Right lobe of liver (tissue), 6 donors: Measurements from ENCODE around the gene SLC4A5. TPM values are rescaled to one million over a fixed set of nuclear protein-coding genes. Genes with fewer than 3 reads are reported as not detected.

ENCODE experiments used
- ATAC-seq, 4 donors: fragments of 200-7000 bp; cut with Tn5 transposase; one replicate each; pipeline ENCODE4 v1.9.1; 2020; ENCODE audit warnings: mild to moderate bottlenecking in 4 of 4, moderate library complexity in 4 of 4
- DNase-seq, 3 donors: peaks; one replicate each; pipeline ENCODE4 v3.0.0-alpha.2; 2020
- H3K27ac ChIP-seq, 3 donors: fragments of 200-600 bp; one replicate each; pipeline ENCODE4 v1.8.0; 2022
- H3K27me3 ChIP-seq, 2 donors: fragments of 200-600 bp; one replicate each; pipeline ENCODE4 v1.8.0; 2022
- H3K36me3 ChIP-seq, 4 donors: fragments of 200-600 bp; sonication (generic) in 1 of 4; one replicate each; pipeline versions ENCODE4 v1.5.1 to v1.8.0; 2017 to 2022; ENCODE audit warnings: control low read depth in 1 of 4
- H3K4me1 ChIP-seq, 4 donors: fragments of 200-600 bp; sonication (generic) in 1 of 4; one replicate each; pipeline versions ENCODE4 v1.5.1 to v1.8.0; 2017 to 2022; ENCODE audit warnings: control low read depth in 1 of 4
- H3K4me3 ChIP-seq, 3 donors: fragments of 200-600 bp; one replicate each; pipeline ENCODE4 v1.8.0; 2022
- H3K9me3 ChIP-seq, 4 donors: fragments of 200-600 bp; sonication (generic) in 1 of 4; one replicate each; pipeline versions ENCODE4 v1.5.1 to v1.8.0; 2017 to 2022; ENCODE audit warnings: control low read depth in 1 of 4
- POLR2A ChIP-seq: fragments of 450-650 bp; IDR thresholded peaks from one replicate; pipeline ENCODE4 v1.6.1; 2017; ENCODE audit warnings: antibody characterized with exemption, mild to moderate bottlenecking
- whole genome bisulfite sequencing: methylation state at CpG from one replicate; pipeline ENCODE4 v1.1.6; 2018; ENCODE audit warnings: low coverage, low lambda C conversion rate; ENCODE audit not compliant: insufficient coverage; ENCODE audit errors: missing lambda C conversion rate; 5-methylcytosine and 5-hydroxymethylcytosine counted together
- intact Hi-C, 2 donors: fragments of 100-400 bp; cut with DNase I; formaldehyde crosslinking; loops; one replicate each; pipeline versions ENCODE4 v1.11.2 to v1.14.1; 2022
- total RNA-seq, 6 experiments: library from RNA; depleted of rRNA in 2 of 6; stranded (reverse); fragments of >200 nt in 2 of 6; fragmentation: NEBNext Ultra II Directional in 3 of 6; extraction: Animal tissue kit (Norgen Biotek cat#: 25700) in 3 of 6; gene quantifications; one replicate each; pipeline versions ENCODE4 v1.1.0 to v1.2.4, GENCODE V29; 2016 to 2023
- TF ChIP-seq, protein P1 (sequence below), 4 donors: fragments of 200-600 bp in 3 of 4; fragments of 450-650 bp in 1 of 4; IDR thresholded peaks; one replicate each; pipeline versions ENCODE4 v1.5.1 to v1.8.0; 2016 to 2022; ENCODE audit warnings: antibody characterized with exemption in 4 of 4, mild to moderate bottlenecking in 2 of 4
- donor health status: DM: no; HTN: yes; CAD: no.
- donor health status: DM: no; HTN: no; CAD: no.
- donor health status: DM: no; HTN: no; CAD: no.
- donor health status: DM: no; HTN: yes; CAD: no.
- donor health status: DM: no; HTN: yes; CAD: no.

Gene SLC4A5
- total RNA-seq, 6 experiments from 2014 or later: 0.12 to 1.2 (median 0.68) TPM

DNA sequence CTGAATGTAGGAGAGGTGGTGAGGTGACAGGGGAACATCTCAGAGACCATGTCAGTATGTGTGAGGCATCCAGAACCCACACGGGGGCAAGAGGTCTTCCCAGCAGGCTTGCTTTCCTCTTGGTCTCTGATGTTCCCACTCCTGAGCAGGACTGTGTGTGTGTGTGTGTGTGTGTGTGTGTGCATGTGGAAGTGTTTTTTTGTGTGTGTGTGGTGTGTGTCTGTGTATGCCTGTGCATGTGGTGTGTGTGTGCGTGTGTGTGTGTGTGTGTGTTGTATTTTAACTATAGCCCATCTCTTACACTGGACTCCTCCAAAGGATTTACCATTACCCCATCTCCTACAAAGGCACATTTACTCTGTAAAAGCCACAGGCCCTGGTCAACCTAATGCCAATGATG is 40.4 kb downstream of the SLC4A5 start:
- Histone ChIP-seq H3K4me1 (no peaks in the 10 kb centered on the region), H3K27ac (no peak overlapping the region), H3K27me3 (no peaks in the 10 kb centered on the region), H3K9me3 (no peaks in the 10 kb centered on the region), H3K36me3 (no peaks in the 10 kb centered on the region), H3K4me3 (no peak overlapping the region)
- ATAC-seq (no peak), DNase-seq (no peak)
- TF ChIP-seq, protein P1, sequence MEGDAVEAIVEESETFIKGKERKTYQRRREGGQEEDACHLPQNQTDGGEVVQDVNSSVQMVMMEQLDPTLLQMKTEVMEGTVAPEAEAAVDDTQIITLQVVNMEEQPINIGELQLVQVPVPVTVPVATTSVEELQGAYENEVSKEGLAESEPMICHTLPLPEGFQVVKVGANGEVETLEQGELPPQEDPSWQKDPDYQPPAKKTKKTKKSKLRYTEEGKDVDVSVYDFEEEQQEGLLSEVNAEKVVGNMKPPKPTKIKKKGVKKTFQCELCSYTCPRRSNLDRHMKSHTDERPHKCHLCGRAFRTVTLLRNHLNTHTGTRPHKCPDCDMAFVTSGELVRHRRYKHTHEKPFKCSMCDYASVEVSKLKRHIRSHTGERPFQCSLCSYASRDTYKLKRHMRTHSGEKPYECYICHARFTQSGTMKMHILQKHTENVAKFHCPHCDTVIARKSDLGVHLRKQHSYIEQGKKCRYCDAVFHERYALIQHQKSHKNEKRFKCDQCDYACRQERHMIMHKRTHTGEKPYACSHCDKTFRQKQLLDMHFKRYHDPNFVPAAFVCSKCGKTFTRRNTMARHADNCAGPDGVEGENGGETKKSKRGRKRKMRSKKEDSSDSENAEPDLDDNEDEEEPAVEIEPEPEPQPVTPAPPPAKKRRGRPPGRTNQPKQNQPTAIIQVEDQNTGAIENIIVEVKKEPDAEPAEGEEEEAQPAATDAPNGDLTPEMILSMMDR (IDR thresholded peaks at IDR 0.05): no peak
- intact Hi-C loops: no loop called here
- WGBS: 72% methylated on average over 2 of the region's 2 CpGs

DNA sequence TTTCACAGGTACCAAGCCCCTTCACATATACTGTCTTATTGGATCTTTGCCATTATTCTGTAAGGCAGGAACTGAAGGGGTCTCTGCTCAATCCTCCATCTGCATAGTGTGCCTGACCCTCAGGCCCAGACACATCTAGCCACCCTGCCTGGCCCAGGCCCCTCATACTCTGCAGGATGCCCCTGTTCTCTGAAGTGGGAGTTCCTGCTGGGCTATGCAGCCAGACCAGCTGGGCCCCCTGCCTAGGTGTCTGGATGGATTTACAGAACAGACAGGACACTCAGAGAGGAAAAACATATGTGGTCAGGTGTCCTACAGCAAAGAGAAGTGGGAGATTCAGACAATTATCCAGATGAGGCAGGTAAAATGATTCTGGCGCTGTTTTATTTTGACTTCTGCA is 42.0 kb downstream of the SLC4A5 start:
- no peaks in the 10 kb centered on the region for H3K4me1 ChIP-seq
- H3K27ac ChIP-seq: no peak overlapping the region
- DNase-seq: no peak
- H3K4me3 ChIP-seq: no peak overlapping the region
- no peaks in the 10 kb centered on the region for H3K27me3 ChIP-seq
- H3K9me3 ChIP-seq: no peaks in the 10 kb centered on the region
- TF ChIP-seq, protein P1 (IDR thresholded peaks at IDR 0.05): no peak
- TF ChIP-seq POLR2A: no peak
- no peaks in the 10 kb centered on the region for H3K36me3 ChIP-seq
- ATAC-seq: no peak
- intact Hi-C loops: no loop called here
- 100% methylated on average over 1 of the region's 1 CpG for WGBS

DNA sequence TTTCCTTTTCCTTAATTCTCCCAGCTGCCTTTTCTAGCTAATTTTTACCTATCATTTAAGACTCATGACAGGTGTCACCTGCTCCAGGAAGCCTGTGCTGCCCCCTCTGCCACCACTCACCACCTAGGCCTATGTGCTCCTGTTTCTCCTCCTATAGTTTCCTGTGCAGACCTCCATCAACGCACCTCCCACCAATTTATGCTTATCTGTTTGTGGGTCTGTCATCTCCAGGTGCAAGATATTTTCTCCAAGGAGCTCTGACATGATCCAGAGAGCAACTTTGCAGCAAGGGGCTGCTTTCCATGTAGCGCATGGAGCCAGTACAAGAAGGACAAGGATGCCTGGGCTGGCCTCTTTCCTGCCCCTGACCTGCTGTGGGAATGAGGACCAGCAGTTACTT is 42.7 kb downstream of the SLC4A5 start:
- WGBS: 100% methylated on average over 2 of the region's 2 CpGs
- intact Hi-C loops: no loop called here
- ATAC-seq (no peak), DNase-seq (no peak)
- H3K4me3 ChIP-seq: no peak overlapping the region
- H3K4me1 ChIP-seq: no peaks in the 10 kb centered on the region
- no peaks in the 10 kb centered on the region for H3K9me3 ChIP-seq
- H3K27ac ChIP-seq: no peak overlapping the region
- no peak for TF ChIP-seq POLR2A
- TF ChIP-seq, protein P1 (IDR thresholded peaks at IDR 0.05): no peak
- no peaks in the 10 kb centered on the region for H3K36me3 ChIP-seq
- no peaks in the 10 kb centered on the region for H3K27me3 ChIP-seq

DNA sequence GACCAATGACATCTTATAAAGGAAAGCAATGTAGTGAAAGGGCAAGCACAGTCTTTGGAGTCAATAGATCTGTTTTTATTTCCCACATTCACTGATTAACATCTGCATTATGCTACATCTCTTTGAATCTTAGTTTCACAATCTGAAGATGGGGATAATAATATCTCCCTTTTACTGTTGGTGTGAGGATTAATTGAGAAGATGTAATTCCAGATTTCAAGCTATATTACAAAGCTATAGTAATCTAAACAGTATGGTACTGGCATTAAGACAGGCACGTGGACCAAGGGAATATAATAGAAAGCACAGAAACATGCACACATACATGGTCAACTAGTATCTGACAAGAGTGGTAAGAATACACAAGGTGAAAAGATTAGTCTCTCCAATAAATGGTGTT is 45.3 kb downstream of the SLC4A5 start:
- WGBS: 67% methylated on average over 1 of the region's 1 CpG
- Histone ChIP-seq H3K36me3 (no peaks in the 10 kb centered on the region), H3K4me3 (no peak overlapping the region), H3K27me3 (no peaks in the 10 kb centered on the region), H3K4me1 (no peaks in the 10 kb centered on the region), H3K27ac (no peak overlapping the region), H3K9me3 (no peaks in the 10 kb centered on the region)
- DNase-seq (no peak), ATAC-seq (no peak)
- intact Hi-C loops: no loop called here
- TF ChIP-seq POLR2A: no peak
- TF ChIP-seq, protein P1 (IDR thresholded peaks at IDR 0.05): no peak

DNA sequence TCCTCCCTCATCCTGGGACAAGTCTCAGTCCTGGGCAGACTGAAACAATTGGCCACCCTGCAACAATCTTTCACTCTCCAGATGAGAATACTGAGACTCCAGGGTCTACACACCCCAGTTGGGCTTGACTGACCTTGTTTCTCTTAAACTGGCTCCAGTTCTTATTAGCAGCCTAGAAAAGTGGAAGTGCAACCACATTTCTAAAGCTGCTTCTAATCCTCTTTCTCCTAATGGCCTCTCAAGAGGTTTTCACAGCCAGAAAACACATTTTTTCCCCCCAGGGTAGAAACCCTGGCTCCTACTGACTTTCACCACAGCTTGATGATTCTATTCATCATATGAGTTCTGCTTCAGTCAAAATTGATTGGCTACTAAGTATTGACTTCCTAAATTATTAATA is 45.8 kb downstream of the SLC4A5 start:
- no peak for DNase-seq
- no peak for ATAC-seq
- Histone ChIP-seq H3K4me3 (no peak overlapping the region), H3K36me3 (no peaks in the 10 kb centered on the region), H3K4me1 (no peaks in the 10 kb centered on the region), H3K9me3 (no peaks in the 10 kb centered on the region), H3K27me3 (no peaks in the 10 kb centered on the region), H3K27ac (no peak overlapping the region)
- intact Hi-C loops: no loop called here
- TF ChIP-seq POLR2A: no peak
